HT-29 (cell line): Measurements from ENCODE around the gene SPTLC3. TPM values are rescaled to one million over a fixed set of nuclear protein-coding genes. Genes with fewer than 3 reads are reported as not detected.

Experiments
- DNase-seq: peaks from one replicate; pipeline ENCODE4 v3.0.0-alpha.2; 2015; ENCODE audit warnings: low spot score
- total RNA-seq: library from RNA; depleted of rRNA; stranded (reverse); fragments of >200 nt; shearing (Covaris generic); gene quantifications from 2 replicates; pipeline ENCODE4 v1.2.3, GENCODE V29; 2014

Gene SPTLC3
- total RNA-seq, 1 experiment from 2014 or later, result 0.94 TPM

GRCh38 chr20:13029687-13030375, 21.1 kb downstream of the SPTLC3 start:
- DNase-seq, result peak; percentile 59

- no peak for DNase-seq
These were observed 23.0 kb downstream of the SPTLC3 start for GRCh38 chr20:13031751-13032150.

GRCh38 chr20:13034115-13034514, 25.3 kb downstream of the SPTLC3 start:
- DNase-seq, result no peak

- peak; percentile 5 for DNase-seq
These were observed 26.2 kb downstream of the SPTLC3 start for GRCh38 chr20:13034936-13035335.

GRCh38 chr20:13035399-13036152, 26.8 kb downstream of the SPTLC3 start:
- peak; percentile 29 for DNase-seq

- DNase-seq, result no peak
These were observed 29.0 kb downstream of the SPTLC3 start for GRCh38 chr20:13037727-13038126.

- no peak for DNase-seq
These were observed 33.0 kb downstream of the SPTLC3 start for GRCh38 chr20:13041574-13042457.

- DNase-seq, result no peak
These were observed 33.7 kb downstream of the SPTLC3 start for GRCh38 chr20:13042458-13042794.

- DNase-seq, result peak; percentile 7
These were observed 37.6 kb downstream of the SPTLC3 start for GRCh38 chr20:13046409-13046808.

- no peak for DNase-seq
These were observed 45.2 kb downstream of the SPTLC3 start for GRCh38 chr20:13054011-13054410.

- no peak for DNase-seq
These were observed 50.1 kb downstream of the SPTLC3 start for GRCh38 chr20:13058666-13059389.

- DNase-seq, result no peak
These were observed 50.8 kb downstream of the SPTLC3 start for GRCh38 chr20:13059398-13060136.

GRCh38 chr20:13060327-13060726, 51.6 kb downstream of the SPTLC3 start:
- no peak for DNase-seq

- DNase-seq, result no peak
These were observed 52.6 kb downstream of the SPTLC3 start for GRCh38 chr20:13061381-13061780.

- DNase-seq, result no peak
These were observed 54.0 kb downstream of the SPTLC3 start for GRCh38 chr20:13062789-13063188.

- DNase-seq, result peak; percentile 66
These were observed 59.6 kb downstream of the SPTLC3 start for GRCh38 chr20:13068336-13068735.

- no peak for DNase-seq
These were observed 73.1 kb downstream of the SPTLC3 start for GRCh38 chr20:13081877-13082276.

- DNase-seq, result no peak
These were observed 73.6 kb downstream of the SPTLC3 start for GRCh38 chr20:13082378-13082777.

GRCh38 chr20:13085275-13085674, 76.5 kb downstream of the SPTLC3 start:
- no peak for DNase-seq

- DNase-seq, result no peak
These were observed 81.2 kb downstream of the SPTLC3 start for GRCh38 chr20:13089950-13090469.

- DNase-seq, result no peak
These were observed 83.3 kb downstream of the SPTLC3 start for GRCh38 chr20:13092111-13092510.
